ENCODE results near the gene GCM1. TPM values are rescaled to one million over a fixed set of nuclear protein-coding genes. Genes with fewer than 3 reads are reported as not detected.
A peak's percentile ranks its signal among the peaks of the same experiment; 100 is the strongest.

GCM1 gene
- total RNA-seq, 4 donors from 2014 or later = not detected

- in situ Hi-C loops (cut with MboI; ENCODE audit: low sequenced_read_pairs in 4 of 4) = loop anchor here in 2 of 4 donors (5.0 to 10.0 kb wide), 2 partner anchors 303 to 306 kb away; no protein-coding TSS in a partner anchor
- intact Hi-C loops (cut with DNase I; ENCODE audit: low total_unique reads) = loop anchor here (10.0 kb wide), 1 partner anchor 116 kb away; no protein-coding TSS in a partner anchor
- no peak for DNase-seq
- Histone ChIP-seq H3K4me3 (no peak overlapping the region), H3K27ac (no peak overlapping the region), H3K27me3 (no peaks in the 10 kb centered on the region), H3K36me3 (no peaks in the 10 kb centered on the region), H3K9me3 (no peaks in the 10 kb centered on the region), H3K4me1 (no peaks in the 10 kb centered on the region)
- no peak for ATAC-seq
- TF ChIP-seq, protein P1, sequence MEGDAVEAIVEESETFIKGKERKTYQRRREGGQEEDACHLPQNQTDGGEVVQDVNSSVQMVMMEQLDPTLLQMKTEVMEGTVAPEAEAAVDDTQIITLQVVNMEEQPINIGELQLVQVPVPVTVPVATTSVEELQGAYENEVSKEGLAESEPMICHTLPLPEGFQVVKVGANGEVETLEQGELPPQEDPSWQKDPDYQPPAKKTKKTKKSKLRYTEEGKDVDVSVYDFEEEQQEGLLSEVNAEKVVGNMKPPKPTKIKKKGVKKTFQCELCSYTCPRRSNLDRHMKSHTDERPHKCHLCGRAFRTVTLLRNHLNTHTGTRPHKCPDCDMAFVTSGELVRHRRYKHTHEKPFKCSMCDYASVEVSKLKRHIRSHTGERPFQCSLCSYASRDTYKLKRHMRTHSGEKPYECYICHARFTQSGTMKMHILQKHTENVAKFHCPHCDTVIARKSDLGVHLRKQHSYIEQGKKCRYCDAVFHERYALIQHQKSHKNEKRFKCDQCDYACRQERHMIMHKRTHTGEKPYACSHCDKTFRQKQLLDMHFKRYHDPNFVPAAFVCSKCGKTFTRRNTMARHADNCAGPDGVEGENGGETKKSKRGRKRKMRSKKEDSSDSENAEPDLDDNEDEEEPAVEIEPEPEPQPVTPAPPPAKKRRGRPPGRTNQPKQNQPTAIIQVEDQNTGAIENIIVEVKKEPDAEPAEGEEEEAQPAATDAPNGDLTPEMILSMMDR (IDR thresholded peaks at IDR 0.05 in 4 of 5, conservative IDR thresholded peaks at IDR 0.05 in 1 of 5) = no peak
- TF ChIP-seq POLR2A (IDR thresholded peaks at IDR 0.05) = no peak
Measured at GRCh38 chr6:53178837-53179432, 30.3 kb upstream of the GCM1 start.

- in situ Hi-C loops (cut with MboI; ENCODE audit: low sequenced_read_pairs in 4 of 4) (loop anchor here in 2 of 4 donors (5.0 to 10.0 kb wide), 2 partner anchors 307 to 310 kb away; no protein-coding TSS in a partner anchor), intact Hi-C loops (cut with DNase I; ENCODE audit: low total_unique reads) (loop anchor here (10.0 kb wide), 1 partner anchor 120 kb away; no protein-coding TSS in a partner anchor)
- H3K27me3 ChIP-seq = no peaks in the 10 kb centered on the region
- DNase-seq (no peak), ATAC-seq (no peak)
- TF ChIP-seq, protein P1 (IDR thresholded peaks at IDR 0.05 in 4 of 5, conservative IDR thresholded peaks at IDR 0.05 in 1 of 5) = no peak
- no peak for TF ChIP-seq POLR2A (IDR thresholded peaks at IDR 0.05)
- no peaks in the 10 kb centered on the region for H3K36me3 ChIP-seq
- no peaks in the 10 kb centered on the region for H3K4me1 ChIP-seq
- no peak overlapping the region for H3K27ac ChIP-seq
- no peaks in the 10 kb centered on the region for H3K9me3 ChIP-seq
- no peak overlapping the region for H3K4me3 ChIP-seq
Measured at GRCh38 chr6:53175027-53175426, 26.4 kb upstream of the GCM1 start.

DNA sequence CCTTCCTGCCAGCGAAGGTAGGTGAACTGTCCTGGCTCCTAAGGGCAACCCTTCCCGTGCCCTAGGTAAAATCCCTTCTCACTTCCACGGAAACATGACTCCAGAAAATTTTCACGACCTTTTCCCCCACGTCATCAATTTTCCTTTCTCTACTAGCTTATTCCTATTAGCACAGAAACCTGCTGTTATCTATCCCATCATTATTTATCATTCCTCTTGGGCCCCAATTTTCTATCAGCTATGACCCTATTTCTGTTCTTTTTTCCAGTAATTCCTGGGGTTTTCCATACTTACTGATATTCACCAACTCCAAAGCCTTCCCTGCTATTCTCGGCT lies 23.8 kb upstream of the GCM1 start:
- Histone ChIP-seq H3K27me3 (no peaks in the 10 kb centered on the region), H3K4me1 (no peaks in the 10 kb centered on the region), H3K4me3 (no peak overlapping the region), H3K27ac (no peak overlapping the region), H3K36me3 (no peaks in the 10 kb centered on the region), H3K9me3 (no peaks in the 10 kb centered on the region)
- in situ Hi-C loops (cut with MboI; ENCODE audit: low sequenced_read_pairs in 4 of 4) (loop anchor here (5.0 to 25.0 kb wide), 3 partner anchors 310 to 565 kb away; no protein-coding TSS in a partner anchor), intact Hi-C loops (cut with DNase I; ENCODE audit: low total_unique reads) (loop anchor here (5.0 to 10.0 kb wide), 2 partner anchors 122 to 555 kb away; no protein-coding TSS in a partner anchor)
- TF ChIP-seq, protein P1 (IDR thresholded peaks at IDR 0.05 in 4 of 5, conservative IDR thresholded peaks at IDR 0.05 in 1 of 5) = no peak
- DNase-seq (no peak), ATAC-seq (no peak)

GRCh38 chr6:53171605-53172467 lies 23.2 kb upstream of the GCM1 start:
- Histone ChIP-seq H3K27ac (no peak overlapping the region), H3K36me3 (no peaks in the 10 kb centered on the region), H3K9me3 (no peaks in the 10 kb centered on the region), H3K4me3 (no peak overlapping the region), H3K4me1 (no peaks in the 10 kb centered on the region), H3K27me3 (no peaks in the 10 kb centered on the region)
- ATAC-seq (peak; percentile 73 to 75), DNase-seq (peak; percentile 66 to 77)
- in situ Hi-C loops (cut with MboI; ENCODE audit: low sequenced_read_pairs in 4 of 4) = loop anchor here (5.0 to 25.0 kb wide), 3 partner anchors 310 to 565 kb away; no protein-coding TSS in a partner anchor
- intact Hi-C loops (cut with DNase I; ENCODE audit: low total_unique reads) = loop anchor here (1.0 to 10.0 kb wide), 3 partner anchors 123 to 555 kb away; no protein-coding TSS in a partner anchor
- TF ChIP-seq POLR2A (IDR thresholded peaks at IDR 0.05) = no peak
- TF ChIP-seq, protein P1 (IDR thresholded peaks at IDR 0.05 in 4 of 5, conservative IDR thresholded peaks at IDR 0.05 in 1 of 5) = peak; percentile 97 to 100 (median 100)

All from gastrocnemius medialis (tissue), 4 donors.